Vagina (tissue), 2 donors: Measurements from ENCODE around the gene CPAMD8. TPM values are rescaled to one million over a fixed set of nuclear protein-coding genes. Genes with fewer than 3 reads are reported as not detected.

Experiments
- DNase-seq, 2 donors: peaks; one replicate each; pipeline ENCODE4 v3.0.0-alpha.2; 2017; ENCODE audit errors: extremely low spot score in 2 of 2
- H3K27ac ChIP-seq: fragments of 200-600 bp; sonication (generic); one replicate; pipeline ENCODE4 v1.5.1; 2019
- H3K27me3 ChIP-seq: fragments of 200-600 bp; sonication (generic); one replicate; pipeline ENCODE4 v1.5.1; 2019
- H3K36me3 ChIP-seq, 2 donors: fragments of 200-600 bp; sonication (generic); one replicate each; pipeline ENCODE4 v1.5.1; 2017 to 2019
- H3K4me1 ChIP-seq: fragments of 200-600 bp; sonication (generic); one replicate; pipeline ENCODE4 v1.5.1; 2019
- H3K4me3 ChIP-seq, 2 donors: fragments of 200-600 bp; sonication (generic); 1 replicate in 1 of 2; 2 replicates in 1 of 2; pipeline ENCODE4 v1.5.1; 2016 to 2019
- H3K9me3 ChIP-seq: fragments of 200-600 bp; sonication (generic); one replicate; pipeline ENCODE4 v1.5.1; 2019
- POLR2A ChIP-seq, 2 donors: fragments of 450-650 bp; IDR thresholded peaks; one replicate each; pipeline ENCODE4 v1.6.1; 2017; ENCODE audit warnings: antibody characterized with exemption in 2 of 2, mild to moderate bottlenecking in 2 of 2, moderate library complexity in 2 of 2
- POLR2AphosphoS5 ChIP-seq, 2 donors: sonication (generic); formaldehyde crosslinking; IDR thresholded peaks; one replicate each; pipeline ENCODE4 v1.9.0; 2017; ENCODE audit warnings: antibody characterized with exemption in 2 of 2, mild to moderate bottlenecking in 2 of 2, low read depth in 1 of 2; ENCODE audit not compliant: insufficient read depth in 1 of 2
- intact Hi-C: fragments of 100-400 bp; cut with DNase I; formaldehyde crosslinking; loops from one replicate; pipeline ENCODE4 v1.15.1; 2023
- total RNA-seq: library from RNA; depleted of rRNA; stranded (reverse); fragments of >200 nt; gene quantifications from one replicate; pipeline ENCODE4 v1.2.3, GENCODE V29; 2016
- TF ChIP-seq, protein P1 (sequence below), 3 experiments: fragments of 450-650 bp in 2 of 3; fragments of 200-600 bp in 1 of 3; sonication (generic) in 1 of 3; IDR thresholded peaks; one replicate each; pipeline ENCODE4 v1.5.1; 2017 to 2019; ENCODE audit warnings: antibody characterized with exemption in 3 of 3, mild to moderate bottlenecking in 2 of 3, moderate library complexity in 2 of 3

The CPAMD8 gene
- total RNA-seq: 16.0 TPM

DNA sequence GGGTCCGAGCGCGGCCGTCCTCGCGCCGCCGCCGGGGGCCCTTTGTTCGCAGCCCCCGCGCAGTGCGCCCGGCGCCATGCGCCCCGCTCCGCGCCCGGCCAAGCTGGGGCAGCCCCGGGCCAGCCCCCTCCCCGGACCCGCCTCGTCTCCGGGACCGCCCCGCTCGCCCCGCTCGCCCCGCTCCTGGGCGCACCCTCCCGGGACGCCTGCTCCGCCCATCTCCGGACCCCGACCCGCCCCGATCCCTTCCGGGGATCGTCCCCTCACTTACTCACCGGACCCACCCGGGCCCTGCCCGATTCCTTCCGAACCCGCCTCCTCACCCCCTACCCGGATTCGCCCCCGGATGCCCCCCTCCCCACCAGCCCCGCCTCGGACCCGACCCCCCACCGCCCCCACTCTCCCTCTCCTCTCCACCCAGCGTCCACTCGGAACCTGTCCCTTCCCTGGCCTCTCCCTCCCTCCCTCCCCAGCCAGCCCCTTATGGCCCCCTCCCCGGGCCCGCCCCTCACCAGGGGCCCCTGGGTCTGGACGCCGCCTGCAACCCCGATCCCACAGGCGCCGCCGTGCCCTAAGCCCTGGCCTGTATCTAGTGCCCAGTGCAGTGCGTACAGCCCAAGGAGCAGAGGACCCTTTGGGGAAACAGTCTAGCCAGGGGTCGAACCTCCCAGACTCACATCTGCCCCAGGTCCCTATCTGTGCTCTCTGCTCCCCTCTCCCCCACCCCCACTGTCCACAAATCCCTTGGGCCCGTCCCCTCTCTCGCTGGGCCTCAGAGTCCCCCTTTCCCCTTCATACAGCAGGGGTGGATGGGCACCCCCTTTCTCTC lies at the start of gene CPAMD8:
CPAMD8 (minus strand) TSS at position 105 of the 829 bp plus-strand sequence. CDS start 168 bp downstream, outside the sequence.
- Histone ChIP-seq H3K9me3 (no peaks in the 10 kb centered on the region), H3K4me1 (peaks cover 7% of the 10 kb centered on the region), H3K27me3 (peaks cover 4% of the 10 kb centered on the region), H3K27ac (no peak within 1 kb of the TSS), H3K4me3 (peak within 1 kb of the TSS in 1 of 2 donors; percentile 18), H3K36me3 (no peaks in the 10 kb centered on the region)
- TF ChIP-seq, protein P1, sequence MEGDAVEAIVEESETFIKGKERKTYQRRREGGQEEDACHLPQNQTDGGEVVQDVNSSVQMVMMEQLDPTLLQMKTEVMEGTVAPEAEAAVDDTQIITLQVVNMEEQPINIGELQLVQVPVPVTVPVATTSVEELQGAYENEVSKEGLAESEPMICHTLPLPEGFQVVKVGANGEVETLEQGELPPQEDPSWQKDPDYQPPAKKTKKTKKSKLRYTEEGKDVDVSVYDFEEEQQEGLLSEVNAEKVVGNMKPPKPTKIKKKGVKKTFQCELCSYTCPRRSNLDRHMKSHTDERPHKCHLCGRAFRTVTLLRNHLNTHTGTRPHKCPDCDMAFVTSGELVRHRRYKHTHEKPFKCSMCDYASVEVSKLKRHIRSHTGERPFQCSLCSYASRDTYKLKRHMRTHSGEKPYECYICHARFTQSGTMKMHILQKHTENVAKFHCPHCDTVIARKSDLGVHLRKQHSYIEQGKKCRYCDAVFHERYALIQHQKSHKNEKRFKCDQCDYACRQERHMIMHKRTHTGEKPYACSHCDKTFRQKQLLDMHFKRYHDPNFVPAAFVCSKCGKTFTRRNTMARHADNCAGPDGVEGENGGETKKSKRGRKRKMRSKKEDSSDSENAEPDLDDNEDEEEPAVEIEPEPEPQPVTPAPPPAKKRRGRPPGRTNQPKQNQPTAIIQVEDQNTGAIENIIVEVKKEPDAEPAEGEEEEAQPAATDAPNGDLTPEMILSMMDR (IDR thresholded peaks at IDR 0.05): no peak
- no peak for TF ChIP-seq POLR2AphosphoS5 (IDR thresholded peaks at IDR 0.05; ENCODE audit: insufficient read depth in 1 of 2, low read depth in 1 of 2)
- no peak for TF ChIP-seq POLR2A (IDR thresholded peaks at IDR 0.05)
- DNase-seq: no peak
- intact Hi-C loops: no loop called here

DNA sequence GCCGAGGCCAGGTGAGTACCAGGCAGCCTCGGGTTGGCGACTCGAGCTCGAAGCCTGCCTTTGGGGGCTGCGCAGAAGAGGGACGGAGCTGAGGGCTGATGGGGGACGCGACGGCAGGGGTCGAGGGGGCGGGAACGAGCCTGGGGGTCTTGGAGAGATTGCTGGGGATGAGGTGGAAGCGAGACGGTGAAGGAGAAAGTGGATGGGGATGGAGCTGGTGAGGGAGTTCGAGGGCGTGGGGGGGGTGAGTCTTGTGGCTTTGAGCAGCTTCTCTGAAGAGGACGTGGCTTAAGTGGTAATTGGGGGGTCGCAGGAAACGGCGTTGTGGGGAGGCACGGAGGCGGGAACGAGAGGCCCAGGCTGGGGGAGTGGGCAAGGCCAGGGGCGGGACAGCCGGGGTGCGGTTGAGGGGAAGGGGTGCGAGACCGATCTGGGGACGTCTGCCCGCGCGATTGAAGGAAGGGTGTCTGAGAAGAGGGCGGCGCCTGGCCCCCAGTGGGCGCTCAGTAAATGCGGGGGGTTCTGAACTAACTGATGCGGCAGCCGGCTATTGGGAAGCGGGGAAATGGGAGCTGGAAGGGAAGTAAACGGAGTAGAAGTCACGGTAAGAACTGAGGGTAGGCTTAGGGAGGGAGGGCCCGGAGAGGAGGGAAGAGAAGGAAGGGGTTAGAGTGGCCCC lies 49.4 kb upstream of the CPAMD8 start:
- peak overlapping the region; percentile 80 to 96 for H3K4me3 ChIP-seq
- no peaks in the 10 kb centered on the region for H3K9me3 ChIP-seq
- peak in 1 of 2 donors; percentile 40 for TF ChIP-seq POLR2AphosphoS5 (IDR thresholded peaks at IDR 0.05; ENCODE audit: insufficient read depth in 1 of 2, low read depth in 1 of 2)
- TF ChIP-seq POLR2A (IDR thresholded peaks at IDR 0.05): no peak
- TF ChIP-seq, protein P1 (IDR thresholded peaks at IDR 0.05): no peak
- intact Hi-C loops: loop anchor here (10.0 kb wide), 1 partner anchor 59 kb away; no protein-coding TSS in a partner anchor
- peaks cover 59% of the 10 kb centered on the region for H3K4me1 ChIP-seq
- no peaks in the 10 kb centered on the region for H3K36me3 ChIP-seq
- H3K27ac ChIP-seq: peak overlapping the region; percentile 82
- DNase-seq: no peak
- no peaks in the 10 kb centered on the region for H3K27me3 ChIP-seq

DNA sequence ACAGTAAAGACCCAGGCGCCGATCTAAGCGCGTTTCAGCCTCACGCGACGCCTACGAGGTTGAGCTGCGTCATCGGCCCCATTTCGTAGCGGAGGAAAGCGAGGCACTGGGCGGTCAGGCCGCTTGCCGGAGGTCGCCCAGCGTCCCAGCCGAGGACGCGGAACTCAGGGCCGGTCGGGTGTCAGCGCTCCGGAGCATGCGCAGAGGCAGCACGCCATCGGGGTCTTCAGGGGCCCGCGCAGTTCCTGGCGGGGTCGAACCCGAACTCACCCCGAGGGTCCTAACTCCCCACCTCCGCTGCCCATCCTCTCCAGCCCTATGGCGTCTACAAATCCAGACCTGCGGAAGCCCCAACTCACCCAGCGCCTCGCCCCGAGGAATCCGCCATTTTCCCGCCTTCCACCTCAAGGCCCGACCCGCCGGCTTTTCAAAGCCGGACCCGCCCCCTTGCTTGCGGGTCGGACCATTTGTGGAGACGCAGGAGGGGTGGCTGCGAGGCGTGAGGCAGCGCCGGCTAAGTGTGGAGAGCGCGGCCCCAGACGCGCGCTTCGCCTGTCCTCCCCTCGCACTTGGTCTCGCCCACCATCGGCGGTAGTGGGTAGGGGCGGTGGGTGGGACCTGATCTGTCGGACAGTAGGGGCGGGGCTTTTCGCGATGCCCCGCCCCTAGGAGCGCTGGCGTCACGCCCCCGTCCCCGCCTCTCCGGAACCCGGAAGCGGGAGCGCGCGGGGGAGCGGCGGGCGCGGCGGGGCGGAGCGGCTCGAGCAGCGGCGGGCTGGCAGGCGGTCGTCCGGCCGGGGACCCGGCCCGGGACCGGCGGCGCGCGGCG lies 48.6 kb upstream of the CPAMD8 start, which contains the start of the genes HAUS8 and MYO9B:
HAUS8 (minus strand) TSS at position 418 of the 829 bp plus-strand sequence; CDS start at position 388, 30 bp downstream.
MYO9B (plus strand) TSS at position 743 of the 829 bp plus-strand sequence. CDS start 25,941 bp downstream, outside the sequence.
- intact Hi-C loops: loop anchor here (10.0 kb wide), 1 partner anchor 60 kb away; no protein-coding TSS in a partner anchor

DNA sequence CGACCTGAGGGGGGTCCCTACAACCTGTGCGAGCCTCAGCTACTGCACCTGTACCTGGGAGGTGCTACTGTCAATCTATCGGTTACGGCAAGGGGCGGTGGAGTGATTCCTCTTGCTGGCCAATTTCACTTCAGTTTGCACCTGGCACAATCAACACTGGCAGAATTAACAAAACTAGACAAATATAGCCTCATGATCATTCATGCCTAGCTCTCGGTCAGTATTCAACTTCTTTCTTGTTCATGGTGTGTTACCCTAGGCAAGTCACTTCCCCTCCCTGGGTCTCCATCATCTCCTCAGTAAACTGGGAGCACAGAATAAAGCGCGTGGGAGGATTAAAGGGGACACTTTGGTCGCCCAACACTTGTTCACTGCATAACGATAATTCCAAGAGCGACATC lies 48.0 kb upstream of the CPAMD8 start:
- intact Hi-C loops: loop anchor here (10.0 kb wide), 1 partner anchor 60 kb away; no protein-coding TSS in a partner anchor
- TF ChIP-seq POLR2A (IDR thresholded peaks at IDR 0.05) (no peak), POLR2AphosphoS5 (IDR thresholded peaks at IDR 0.05; ENCODE audit: insufficient read depth in 1 of 2, low read depth in 1 of 2) (no peak)
- TF ChIP-seq, protein P1 (IDR thresholded peaks at IDR 0.05): no peak
- Histone ChIP-seq H3K9me3 (no peaks in the 10 kb centered on the region), H3K27ac (peak overlapping the region; percentile 80), H3K36me3 (no peaks in the 10 kb centered on the region), H3K4me1 (peaks cover 46% of the 10 kb centered on the region), H3K4me3 (peak overlapping the region; percentile 80 to 96), H3K27me3 (no peaks in the 10 kb centered on the region)
- DNase-seq: no peak

More for the DNA sequence above, 48.6 kb upstream of the CPAMD8 start, which contains the start of the genes HAUS8 and MYO9B:
- H3K4me3 ChIP-seq: peak within 1 kb of the TSS; percentile 80 to 96
- H3K27me3 ChIP-seq: no peaks in the 10 kb centered on the region
- peak within 1 kb of the TSS; percentile 82 for H3K27ac ChIP-seq
- H3K4me1 ChIP-seq: peaks cover 51% of the 10 kb centered on the region
- TF ChIP-seq, protein P1 (IDR thresholded peaks at IDR 0.05): no peak
- TF ChIP-seq POLR2A (IDR thresholded peaks at IDR 0.05) (peak in 1 of 2 donors; percentile 81), POLR2AphosphoS5 (IDR thresholded peaks at IDR 0.05; ENCODE audit: insufficient read depth in 1 of 2, low read depth in 1 of 2) (peak; percentile 95 to 97)
- H3K9me3 ChIP-seq: no peaks in the 10 kb centered on the region
- H3K36me3 ChIP-seq: no peaks in the 10 kb centered on the region
- peak; percentile 98 to 99 for DNase-seq
